HL-60/S4 treated with retinoic acid at 250 ng/mL for 4 days and 3 days (cell line): ENCODE results near the gene ENOX1.

Experiments
- in situ Hi-C: fragments of 300-500 bp; cut with MboI; formaldehyde crosslinking; loops from 2 replicates; pipeline ENCODE4 v1.7.0; 2022; ENCODE audit warnings: low sequenced_read_pairs

The ENOX1 gene

GRCh38 chr13:43329702-43330101, 457.1 kb downstream of the ENOX1 start:
- in situ Hi-C loops: no loop called here

- in situ Hi-C loops: no loop called here
Observed at GRCh38 chr13:43328907-43329306, 457.9 kb downstream of the ENOX1 start.

- in situ Hi-C loops: no loop called here
Observed at GRCh38 chr13:43326100-43326499, 460.7 kb downstream of the ENOX1 start.

GRCh38 chr13:43325636-43326035, 461.1 kb downstream of the ENOX1 start:
- in situ Hi-C loops: no loop called here

- in situ Hi-C loops: no loop called here
Observed at GRCh38 chr13:43324129-43324528, 462.6 kb downstream of the ENOX1 start.

- in situ Hi-C loops: no loop called here
Observed at GRCh38 chr13:43319617-43320444, 466.9 kb downstream of the ENOX1 start.

GRCh38 chr13:43316946-43317353, 469.8 kb downstream of the ENOX1 start:
- in situ Hi-C loops: no loop called here

- in situ Hi-C loops: no loop called here
Observed at GRCh38 chr13:43316281-43316680, 470.5 kb downstream of the ENOX1 start.

- in situ Hi-C loops: no loop called here
Observed at GRCh38 chr13:43315522-43315921, 471.2 kb downstream of the ENOX1 start.

- in situ Hi-C loops: no loop called here
Observed at GRCh38 chr13:43309311-43309710, 477.5 kb downstream of the ENOX1 start.

- in situ Hi-C loops: no loop called here
Observed at GRCh38 chr13:43307921-43308433, 478.8 kb downstream of the ENOX1 start.

- in situ Hi-C loops: no loop called here
Observed at GRCh38 chr13:43307221-43307920, 479.4 kb downstream of the ENOX1 start.

GRCh38 chr13:43306372-43306771, 480.4 kb downstream of the ENOX1 start:
- in situ Hi-C loops: no loop called here

- in situ Hi-C loops: no loop called here
Observed at GRCh38 chr13:43305416-43305815, 481.4 kb downstream of the ENOX1 start.

- in situ Hi-C loops: no loop called here
Observed at GRCh38 chr13:43304945-43305344, 481.8 kb downstream of the ENOX1 start.

GRCh38 chr13:43304449-43304848, 482.3 kb downstream of the ENOX1 start:
- in situ Hi-C loops: no loop called here

- in situ Hi-C loops: no loop called here
Observed at GRCh38 chr13:43303033-43303729, 483.6 kb downstream of the ENOX1 start.

GRCh38 chr13:43301346-43301969, 485.3 kb downstream of the ENOX1 start:
- in situ Hi-C loops: no loop called here

GRCh38 chr13:43300865-43301264, 485.9 kb downstream of the ENOX1 start:
- in situ Hi-C loops: no loop called here

GRCh38 chr13:43299374-43299773, 487.4 kb downstream of the ENOX1 start:
- in situ Hi-C loops: no loop called here

GRCh38 chr13:43298816-43299215, 488.0 kb downstream of the ENOX1 start:
- in situ Hi-C loops: no loop called here
